GM18873 (cell line): ENCODE data around the gene KIF12.

Experiments used
- ATAC-seq: cut with Tn5 transposase; IDR thresholded peaks from one replicate; pipeline ENCODE4 v1.9.1; 2021; ENCODE audit warnings: mild to moderate bottlenecking, moderate library complexity, moderate number of reproducible peaks; ENCODE audit not compliant: unreplicated experiment, low FRiP score

Gene KIF12

DNA sequence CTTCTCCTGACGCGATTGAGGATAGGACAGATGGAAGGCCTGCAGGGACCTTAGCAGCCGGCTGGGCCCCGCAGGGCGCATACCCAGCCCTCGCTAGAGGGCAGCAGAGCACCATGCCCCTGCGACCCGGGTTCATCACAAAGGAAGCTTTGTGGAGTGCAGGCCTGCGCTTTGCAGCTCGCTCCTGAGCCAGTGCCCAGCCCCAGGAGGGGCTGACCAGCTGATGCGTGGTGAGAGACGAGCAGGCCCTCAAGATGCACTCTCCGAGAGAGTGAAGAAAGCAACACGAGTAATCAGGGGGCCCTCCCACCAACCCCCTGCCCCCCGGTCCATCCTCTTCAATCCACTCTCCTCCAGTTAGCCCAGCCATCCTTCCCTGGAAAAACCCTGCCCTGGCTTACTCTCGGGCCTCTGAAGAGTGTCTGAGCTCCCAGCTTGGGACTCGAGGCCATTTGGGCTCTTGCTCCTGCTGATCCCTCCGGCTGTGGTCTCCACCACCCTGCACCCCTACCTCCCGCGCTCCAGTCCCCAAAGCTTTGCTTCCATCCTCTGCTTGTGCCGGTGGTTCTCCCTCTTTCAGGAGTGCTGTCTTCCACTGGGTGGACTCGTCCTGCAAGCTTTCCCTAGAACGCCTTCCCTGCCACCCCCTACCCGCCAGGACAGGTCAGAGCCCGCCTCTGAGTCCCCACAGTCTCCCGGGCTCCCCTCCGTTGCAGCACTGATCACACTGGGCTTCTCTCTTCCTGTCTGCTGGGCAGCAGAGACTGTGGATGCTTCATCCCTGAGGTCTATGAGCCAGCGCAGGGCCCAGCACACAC is 9.1 kb upstream of the KIF12 start:
- peak; percentile 50 for ATAC-seq

DNA sequence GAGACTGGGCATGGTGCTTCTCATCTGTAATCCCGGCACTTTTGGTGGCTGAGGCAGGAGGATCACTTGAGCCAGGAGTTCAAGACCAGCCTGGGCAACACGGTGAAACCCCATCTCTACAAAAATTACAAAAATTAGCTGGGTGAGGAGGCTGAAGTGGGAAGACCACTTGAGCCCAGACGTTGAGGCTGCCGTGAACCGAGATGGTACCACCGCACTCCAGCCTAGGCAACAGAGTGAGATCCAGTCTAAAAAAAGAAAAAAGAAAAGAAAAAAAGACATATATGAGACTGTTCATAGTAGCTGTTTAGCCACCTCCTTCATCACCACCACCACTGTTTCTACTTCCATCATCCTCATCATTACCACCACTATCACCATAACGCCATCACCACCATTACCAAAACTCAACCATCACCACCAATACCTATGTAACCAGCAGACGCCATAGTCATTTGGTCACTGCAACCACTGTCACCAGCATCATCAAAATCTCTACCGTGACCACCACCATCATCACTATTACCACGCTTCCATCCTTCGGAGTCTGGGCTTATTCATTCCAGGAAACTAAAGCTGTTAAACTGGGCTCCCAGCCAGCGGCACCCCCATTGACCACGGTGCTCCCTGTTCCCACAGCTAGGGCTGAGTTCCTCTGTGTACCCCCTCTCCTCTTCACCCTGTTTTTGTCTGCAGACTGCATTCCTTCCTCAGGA is 8.4 kb upstream of the KIF12 start:
- ATAC-seq = no peak

DNA sequence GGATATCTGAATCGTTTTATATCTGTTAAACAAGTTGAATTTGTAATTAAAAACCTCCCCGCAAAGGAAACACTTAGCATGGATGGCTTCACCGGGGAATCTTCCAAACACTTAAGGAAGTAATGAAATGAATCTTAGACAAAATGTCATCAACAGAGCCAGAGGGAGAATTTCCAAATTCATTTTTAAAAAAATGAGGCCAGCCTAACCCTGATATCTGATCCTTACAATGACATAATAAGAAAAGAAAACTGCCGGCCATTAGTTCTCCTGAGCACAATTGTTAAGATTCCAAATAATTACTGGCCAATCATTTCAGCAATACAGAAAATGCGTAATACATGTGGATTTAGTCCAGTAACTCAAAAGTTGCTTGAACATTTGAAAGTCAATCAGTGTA is 6.1 kb upstream of the KIF12 start:
- no peak for ATAC-seq

DNA sequence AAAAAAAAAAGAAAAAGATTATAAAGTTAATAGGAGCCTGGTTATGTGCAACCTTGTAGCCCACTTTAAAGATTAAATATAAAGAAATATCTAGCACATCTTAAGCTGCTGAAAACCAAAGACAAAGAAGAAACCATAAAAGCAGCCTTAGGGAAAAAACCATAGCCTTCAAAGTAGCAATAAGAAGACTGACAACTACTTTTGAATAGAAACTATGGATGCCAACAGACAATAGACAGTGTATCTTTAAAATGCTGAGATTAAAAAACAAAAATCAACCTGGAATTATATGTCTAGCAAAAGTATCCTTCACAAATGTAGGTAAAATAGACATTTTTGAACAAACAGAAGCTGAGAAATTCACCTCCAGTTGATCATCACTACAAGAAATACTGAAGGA is 3.4 kb upstream of the KIF12 start:
- ATAC-seq = no peak

DNA sequence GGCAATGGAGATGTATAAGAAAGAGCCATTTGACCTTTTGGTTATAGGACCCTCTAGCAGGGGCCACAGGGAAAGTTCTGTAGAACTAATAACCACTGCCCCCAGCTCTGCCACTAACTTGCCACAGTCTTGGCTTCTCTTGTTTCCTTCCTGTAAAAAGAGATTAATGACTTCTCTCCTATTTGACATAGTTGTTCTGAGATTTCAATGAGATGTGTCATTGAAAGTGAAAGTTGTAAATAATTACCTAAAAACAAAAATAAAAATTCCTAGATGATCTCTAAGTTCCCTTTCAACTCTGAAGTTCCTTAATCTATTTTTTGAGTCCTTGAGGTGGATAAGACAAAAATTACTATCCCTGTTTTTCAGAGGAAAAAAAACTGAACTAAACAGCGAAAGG is 1.4 kb upstream of the KIF12 start:
- no peak for ATAC-seq

GRCh38 chr9:114099669-114100270 is 678 bp upstream of the KIF12 start:
- ATAC-seq = no peak

DNA sequence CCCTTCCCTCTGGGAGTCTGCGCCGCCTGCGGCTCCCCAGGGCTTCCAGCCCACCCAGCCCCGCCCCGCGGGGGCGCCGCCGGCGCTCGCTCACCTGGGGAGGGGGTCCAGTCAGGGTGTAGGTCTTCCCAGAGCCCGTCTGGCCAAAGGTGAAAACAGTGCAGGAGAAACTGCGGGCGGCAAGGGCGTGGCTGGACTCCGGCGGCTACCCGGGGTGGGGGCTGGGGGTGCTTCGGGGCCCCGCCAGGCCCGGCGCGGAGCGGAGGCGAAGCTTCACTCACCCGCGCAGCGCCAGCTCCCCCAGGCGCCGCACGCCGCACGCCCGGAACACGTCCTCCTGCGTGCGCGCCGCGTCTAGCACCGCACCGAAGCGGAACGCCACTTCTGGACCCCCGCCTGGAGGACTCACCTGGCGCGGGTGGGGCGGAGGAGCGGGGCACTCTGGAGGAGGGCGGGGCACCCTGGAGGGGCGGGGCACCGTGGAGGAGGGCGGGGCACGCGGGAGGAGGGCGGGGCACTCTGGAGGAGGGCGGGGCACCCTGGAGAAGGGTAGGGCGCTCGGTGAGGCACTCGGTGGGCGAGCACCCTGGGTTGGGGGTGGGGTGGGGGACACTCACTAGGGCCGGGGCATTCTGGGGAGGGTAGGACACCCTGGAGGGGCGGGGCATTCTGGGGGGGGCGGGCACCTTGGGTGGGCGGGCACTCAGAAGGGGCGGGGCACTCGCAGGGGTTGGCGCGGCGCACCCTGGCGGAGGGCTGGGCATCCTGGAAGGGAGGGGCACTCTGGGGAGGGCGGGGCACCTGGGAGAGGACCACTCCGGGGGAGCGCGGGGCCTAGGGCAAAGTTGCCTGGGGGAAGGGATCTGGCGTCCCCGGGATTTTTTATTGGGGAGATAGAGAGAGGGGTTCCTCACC is 814 bp downstream of the KIF12 start:
- no peak for ATAC-seq

DNA sequence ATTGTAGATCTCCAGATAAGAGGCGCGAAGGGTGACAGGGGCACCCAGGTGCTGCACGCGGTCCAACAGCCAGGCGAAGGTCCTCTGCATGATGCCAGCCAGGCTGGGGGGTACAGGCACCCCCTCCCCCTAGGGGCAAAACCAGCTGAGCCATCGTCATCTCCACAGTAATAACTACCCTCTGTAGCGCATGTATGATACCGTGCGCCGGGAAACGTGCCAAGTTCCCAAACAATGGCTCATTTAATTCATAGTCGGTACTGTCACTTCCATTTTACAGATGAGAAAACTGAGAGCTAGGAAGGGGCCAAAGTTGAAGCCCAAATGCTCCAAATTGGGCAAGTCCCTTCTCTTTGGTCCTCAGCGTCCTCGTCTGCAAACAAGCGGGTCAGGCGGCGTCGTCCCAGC is 1.5 kb downstream of the KIF12 start:
- ATAC-seq = no peak

DNA sequence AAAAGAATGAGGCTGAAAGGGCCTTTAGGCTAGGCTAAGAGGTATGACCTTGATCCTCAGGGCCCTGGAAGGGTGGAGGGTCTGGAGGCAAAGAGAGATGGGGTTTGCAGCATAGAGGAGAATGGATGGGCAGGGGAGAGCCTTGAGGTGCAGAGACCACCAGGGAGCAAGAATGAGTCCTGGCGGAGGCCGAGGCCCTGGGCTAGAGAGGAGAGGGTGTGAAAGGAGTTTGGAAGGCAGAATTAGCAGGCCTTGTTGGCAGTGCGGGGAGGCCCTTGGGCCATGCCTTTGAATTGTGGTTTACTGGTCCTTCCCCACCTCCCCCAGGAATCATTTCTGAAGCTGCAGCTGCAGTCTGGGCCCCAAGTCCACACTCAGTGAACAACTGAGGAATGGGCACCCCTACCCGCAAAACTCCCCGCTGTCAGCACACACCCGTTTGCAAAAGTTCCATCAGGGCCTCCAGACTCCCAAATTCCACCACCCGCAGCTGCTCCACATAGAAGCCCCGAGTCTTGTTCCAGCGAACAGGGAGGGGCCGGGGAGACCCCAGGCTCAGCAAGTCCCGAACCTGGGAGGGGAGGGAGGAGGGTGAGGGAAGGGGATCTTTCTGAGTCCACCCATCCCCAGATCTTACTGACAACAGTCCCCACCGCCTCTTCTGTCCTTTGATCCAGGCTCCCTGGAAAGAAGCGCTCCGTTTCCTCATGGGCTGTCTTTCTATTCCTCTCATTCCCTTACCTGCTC is 2.1 kb downstream of the KIF12 start:
- ATAC-seq = no peak

- no peak for ATAC-seq
Measured at GRCh38 chr9:114096041-114096511, 3.0 kb downstream of the KIF12 start.

GRCh38 chr9:114094971-114095370 is 4.1 kb downstream of the KIF12 start:
- no peak for ATAC-seq

GRCh38 chr9:114093761-114094505 is 5.2 kb downstream of the KIF12 start:
- no peak for ATAC-seq

- no peak for ATAC-seq
Measured at GRCh38 chr9:114093031-114093471, 6.0 kb downstream of the KIF12 start.

GRCh38 chr9:114092336-114092735 is 6.8 kb downstream of the KIF12 start:
- no peak for ATAC-seq

GRCh38 chr9:114091711-114092110 is 7.4 kb downstream of the KIF12 start:
- ATAC-seq = no peak

- ATAC-seq = no peak
Measured at GRCh38 chr9:114090798-114091197, 8.3 kb downstream of the KIF12 start.

- ATAC-seq = no peak
Measured at GRCh38 chr9:114089206-114089840, 9.8 kb downstream of the KIF12 start.

DNA sequence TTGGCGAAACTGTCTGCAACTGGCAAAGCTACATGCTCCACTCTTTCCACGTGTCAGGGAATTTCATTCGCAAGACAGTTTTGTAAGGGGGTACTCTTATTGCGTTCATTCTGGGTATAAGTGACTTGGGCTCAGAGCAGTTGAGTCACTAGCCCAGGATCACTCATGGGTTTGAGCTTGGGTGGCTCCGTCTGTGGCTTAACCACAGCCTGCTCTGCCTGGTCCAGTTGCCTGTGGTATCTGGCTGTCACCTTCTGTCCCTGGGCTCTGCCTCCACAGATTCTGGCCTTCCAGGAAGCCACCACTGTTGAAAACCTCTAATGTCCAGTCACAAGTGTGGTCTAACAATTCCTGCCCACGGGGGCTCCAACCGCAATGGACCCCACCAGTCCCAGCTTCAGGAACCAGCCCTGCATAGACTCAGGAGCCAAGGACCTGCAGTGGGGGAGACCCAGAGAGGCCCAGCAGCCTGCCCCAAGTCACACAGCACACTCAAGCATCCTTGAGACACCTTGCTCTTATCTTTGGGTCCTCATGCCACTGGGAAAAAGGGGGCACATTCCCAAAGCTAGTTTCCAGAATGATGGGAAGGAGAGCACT is 10.4 kb downstream of the KIF12 start:
- no peak for ATAC-seq
